ENCODE data around the gene RAB3IL1. TPM values are rescaled to one million over a fixed set of nuclear protein-coding genes. Genes with fewer than 3 reads are reported as not detected.
A peak's percentile ranks its signal among the peaks of the same experiment; 100 is the strongest.

The RAB3IL1 gene
- total and polyA plus RNA-seq, 9 of the 15 experiments (the other 6 are each of a cell fraction or from before 2014, with no cell fraction given): 0.15 to 42.6 (median 15.5) TPM

DNA sequence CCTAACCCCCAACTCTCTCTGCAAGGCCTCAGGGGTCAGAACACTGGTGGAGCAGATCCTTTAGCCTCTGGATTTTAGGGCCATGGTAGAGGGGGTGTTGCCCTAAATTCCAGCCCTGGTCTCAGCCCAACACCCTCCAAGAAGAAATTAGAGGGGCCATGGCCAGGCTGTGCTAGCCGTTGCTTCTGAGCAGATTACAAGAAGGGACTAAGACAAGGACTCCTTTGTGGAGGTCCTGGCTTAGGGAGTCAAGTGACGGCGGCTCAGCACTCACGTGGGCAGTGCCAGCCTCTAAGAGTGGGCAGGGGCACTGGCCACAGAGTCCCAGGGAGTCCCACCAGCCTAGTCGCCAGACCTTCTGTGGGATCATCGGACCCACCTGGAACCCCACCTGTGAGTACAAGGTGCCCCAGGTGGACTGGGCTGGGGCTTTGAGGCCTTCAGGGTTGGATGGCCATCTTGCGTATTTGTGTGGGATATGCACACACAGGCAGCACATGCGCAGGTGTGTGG is 32.7 kb upstream of the RAB3IL1 start, which contains the start of gene BEST1 (continued):
- TF ChIP-seq, protein P1, sequence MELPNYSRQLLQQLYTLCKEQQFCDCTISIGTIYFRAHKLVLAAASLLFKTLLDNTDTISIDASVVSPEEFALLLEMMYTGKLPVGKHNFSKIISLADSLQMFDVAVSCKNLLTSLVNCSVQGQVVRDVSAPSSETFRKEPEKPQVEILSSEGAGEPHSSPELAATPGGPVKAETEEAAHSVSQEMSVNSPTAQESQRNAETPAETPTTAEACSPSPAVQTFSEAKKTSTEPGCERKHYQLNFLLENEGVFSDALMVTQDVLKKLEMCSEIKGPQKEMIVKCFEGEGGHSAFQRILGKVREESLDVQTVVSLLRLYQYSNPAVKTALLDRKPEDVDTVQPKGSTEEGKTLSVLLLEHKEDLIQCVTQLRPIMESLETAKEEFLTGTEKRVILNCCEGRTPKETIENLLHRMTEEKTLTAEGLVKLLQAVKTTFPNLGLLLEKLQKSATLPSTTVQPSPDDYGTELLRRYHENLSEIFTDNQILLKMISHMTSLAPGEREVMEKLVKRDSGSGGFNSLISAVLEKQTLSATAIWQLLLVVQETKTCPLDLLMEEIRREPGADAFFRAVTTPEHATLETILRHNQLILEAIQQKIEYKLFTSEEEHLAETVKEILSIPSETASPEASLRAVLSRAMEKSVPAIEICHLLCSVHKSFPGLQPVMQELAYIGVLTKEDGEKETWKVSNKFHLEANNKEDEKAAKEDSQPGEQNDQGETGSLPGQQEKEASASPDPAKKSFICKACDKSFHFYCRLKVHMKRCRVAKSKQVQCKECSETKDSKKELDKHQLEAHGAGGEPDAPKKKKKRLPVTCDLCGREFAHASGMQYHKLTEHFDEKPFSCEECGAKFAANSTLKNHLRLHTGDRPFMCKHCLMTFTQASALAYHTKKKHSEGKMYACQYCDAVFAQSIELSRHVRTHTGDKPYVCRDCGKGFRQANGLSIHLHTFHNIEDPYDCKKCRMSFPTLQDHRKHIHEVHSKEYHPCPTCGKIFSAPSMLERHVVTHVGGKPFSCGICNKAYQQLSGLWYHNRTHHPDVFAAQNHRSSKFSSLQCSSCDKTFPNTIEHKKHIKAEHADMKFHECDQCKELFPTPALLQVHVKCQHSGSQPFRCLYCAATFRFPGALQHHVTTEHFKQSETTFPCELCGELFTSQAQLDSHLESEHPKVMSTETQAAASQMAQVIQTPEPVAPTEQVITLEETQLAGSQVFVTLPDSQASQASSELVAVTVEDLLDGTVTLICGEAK (IDR thresholded peaks at IDR 0.05): 0 out of 2 replicates have a peak, but pooled peaks have one; percentile 30
- TF ChIP-seq, protein P1 (CRISPR knock-in tag; IDR thresholded peaks at IDR 0.05): no peak
- TF ChIP-seq ZNF778 (CRISPR knock-in tag; IDR thresholded peaks at IDR 0.05) (no peak), ZNF318 (IDR thresholded peaks at IDR 0.05; ENCODE audit: borderline replicate concordance in 1 of 2, low read depth in 1 of 2) (no peak), GTF2B (IDR thresholded peaks at IDR 0.05; ENCODE audit: extremely low read depth, insufficient read length) (no peak), GTF2A2 (tag; IDR thresholded peaks at IDR 0.05) (peak; percentile 83; the same call in 1 of the 2 replicates), ZFP36 (IDR thresholded peaks at IDR 0.05; ENCODE audit: low read depth, low read length, partially characterized antibody) (no peak)
- TF ChIP-seq, protein P2, sequence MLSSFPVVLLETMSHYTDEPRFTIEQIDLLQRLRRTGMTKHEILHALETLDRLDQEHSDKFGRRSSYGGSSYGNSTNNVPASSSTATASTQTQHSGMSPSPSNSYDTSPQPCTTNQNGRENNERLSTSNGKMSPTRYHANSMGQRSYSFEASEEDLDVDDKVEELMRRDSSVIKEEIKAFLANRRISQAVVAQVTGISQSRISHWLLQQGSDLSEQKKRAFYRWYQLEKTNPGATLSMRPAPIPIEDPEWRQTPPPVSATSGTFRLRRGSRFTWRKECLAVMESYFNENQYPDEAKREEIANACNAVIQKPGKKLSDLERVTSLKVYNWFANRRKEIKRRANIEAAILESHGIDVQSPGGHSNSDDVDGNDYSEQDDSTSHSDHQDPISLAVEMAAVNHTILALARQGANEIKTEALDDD (IDR thresholded peaks at IDR 0.05): no peak

All from K562 (cell line).